C4-2B (cell line): ENCODE measurements around the gene ZDHHC1.

Experiments used
- CTCF ChIP-seq: fragments of 450-650 bp; conservative IDR thresholded peaks from 2 replicates; pipeline ENCODE4 v1.5.1; 2017; ENCODE audit warnings: mild to moderate bottlenecking
- ZFX ChIP-seq: fragments of 450-650 bp; IDR thresholded peaks from 2 replicates; pipeline ENCODE4 v1.6.1; 2017

- TF ChIP-seq CTCF (no peak), ZFX (no peak)
These were observed at the start of gene ZDHHC1 for GRCh38 chr16:67415872-67416793.
